T follicular helper cell (primary cell): Measurements from ENCODE around the gene PALB2.

Experiments
- DNase-seq: peaks from one replicate; pipeline ENCODE4 v3.0.0-alpha.2; 2020; ENCODE audit warnings: low read depth
- total RNA-seq, 2 experiments: gene quantifications; one replicate each; lab custom pipeline; 2026; lab: John Stamatoyannopoulos, UW

PALB2 gene
- total RNA-seq = 25.1 to 40.8 reads per million in 2 experiments

- peak; percentile 73 for DNase-seq
Observed at GRCh38 chr16:23640931-23641765, at the start of gene PALB2, which contains the start of gene DCTN5. PALB2 (minus strand) TSS chr16:23641310; CDS start chr16:23641157, 153 bp downstream. DCTN5 (plus strand) TSS chr16:23641466; CDS start chr16:23641543, 77 bp downstream.

GRCh38 chr16:23689442-23690187, 48.5 kb upstream of the PALB2 start:
- DNase-seq = no peak

- DNase-seq = no peak
Observed at GRCh38 chr16:23687034-23687808, 46.1 kb upstream of the PALB2 start.

GRCh38 chr16:23683487-23683886, 42.4 kb upstream of the PALB2 start:
- no peak for DNase-seq

- DNase-seq = no peak
Observed at GRCh38 chr16:23682181-23682580, 41.1 kb upstream of the PALB2 start.

- no peak for DNase-seq
Observed at GRCh38 chr16:23679986-23680336, 38.9 kb upstream of the PALB2 start.

GRCh38 chr16:23679274-23679985, 38.3 kb upstream of the PALB2 start:
- DNase-seq = no peak

- DNase-seq = peak; percentile 57
Observed at GRCh38 chr16:23678430-23679273, 37.5 kb upstream of the PALB2 start, which contains the start of gene PLK1. PLK1 (plus strand) TSS chr16:23678889; CDS start chr16:23678933, 44 bp downstream.

GRCh38 chr16:23676924-23677480, 35.9 kb upstream of the PALB2 start:
- DNase-seq = no peak

- no peak for DNase-seq
Observed at GRCh38 chr16:23673971-23674614, 33.0 kb upstream of the PALB2 start.

GRCh38 chr16:23670137-23670776, 29.1 kb upstream of the PALB2 start:
- DNase-seq = no peak

- no peak for DNase-seq
Observed at GRCh38 chr16:23668873-23669272, 27.8 kb upstream of the PALB2 start.

- no peak for DNase-seq
Observed at GRCh38 chr16:23668225-23668624, 27.1 kb upstream of the PALB2 start.

GRCh38 chr16:23667355-23667659, 26.2 kb upstream of the PALB2 start:
- no peak for DNase-seq

GRCh38 chr16:23666571-23667354, 25.7 kb upstream of the PALB2 start:
- DNase-seq = no peak

- DNase-seq = no peak
Observed at GRCh38 chr16:23663918-23664317, 22.8 kb upstream of the PALB2 start.

GRCh38 chr16:23651943-23652468, 10.9 kb upstream of the PALB2 start:
- no peak for DNase-seq
